NOMO-1 treated with DMSO at 0.1 percent for 48 hours (cell line): ENCODE results near the gene APH1B.

ENCODE experiments used
- DNase-seq: peaks from one replicate; lab custom pipeline; 2025; ENCODE audit not compliant: unreplicated experiment; lab: John Stamatoyannopoulos, UW

Gene APH1B

GRCh38 chr15:63251701-63252100, 25.7 kb upstream of the APH1B start:
- DNase-seq, result no peak

- DNase-seq, result no peak
Observed at GRCh38 chr15:63252292-63252691, 25.1 kb upstream of the APH1B start.

DNA sequence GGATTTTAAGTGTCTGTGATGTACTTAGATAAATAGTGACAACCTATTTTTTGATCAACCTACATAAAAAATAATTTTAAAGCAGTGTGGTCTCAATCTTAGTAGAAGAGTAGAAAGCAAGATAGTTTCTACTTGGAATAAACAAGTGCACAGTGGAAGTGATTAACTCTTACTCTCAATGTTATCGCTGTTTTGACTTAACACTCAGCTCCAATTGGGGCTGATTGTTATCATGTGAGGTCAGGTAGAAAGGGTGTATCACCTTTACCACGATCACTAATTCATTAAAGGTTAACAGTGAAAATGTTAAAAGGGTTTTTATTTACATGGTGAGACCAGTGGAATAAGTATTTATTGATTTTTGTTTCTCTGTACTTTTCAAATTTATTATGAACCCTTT, 22.4 kb upstream of the APH1B start:
- no peak for DNase-seq

GRCh38 chr15:63255489-63255990, 21.9 kb upstream of the APH1B start:
- DNase-seq, result no peak

- no peak for DNase-seq
Observed at GRCh38 chr15:63256433-63257274, 20.8 kb upstream of the APH1B start.

DNA sequence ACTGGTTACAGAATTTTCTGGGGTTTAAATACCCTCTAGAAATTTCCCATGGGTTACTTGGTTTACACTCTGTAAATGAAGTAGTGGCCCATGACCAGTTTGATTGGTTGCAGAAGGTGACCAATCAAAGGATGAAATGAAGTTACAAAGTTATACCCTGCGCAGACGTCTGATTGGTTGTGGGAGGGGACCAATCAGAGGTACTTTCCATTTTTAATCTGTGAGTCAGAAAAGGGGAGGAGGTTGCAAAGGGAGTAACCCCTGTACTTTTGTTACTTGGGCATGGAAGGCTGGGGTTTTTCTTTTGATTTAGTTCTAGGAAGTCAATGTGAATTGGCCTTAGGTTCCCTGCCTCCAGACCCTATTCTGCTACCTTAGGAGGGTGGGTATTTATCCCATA, 18.7 kb upstream of the APH1B start:
- no peak for DNase-seq

DNA sequence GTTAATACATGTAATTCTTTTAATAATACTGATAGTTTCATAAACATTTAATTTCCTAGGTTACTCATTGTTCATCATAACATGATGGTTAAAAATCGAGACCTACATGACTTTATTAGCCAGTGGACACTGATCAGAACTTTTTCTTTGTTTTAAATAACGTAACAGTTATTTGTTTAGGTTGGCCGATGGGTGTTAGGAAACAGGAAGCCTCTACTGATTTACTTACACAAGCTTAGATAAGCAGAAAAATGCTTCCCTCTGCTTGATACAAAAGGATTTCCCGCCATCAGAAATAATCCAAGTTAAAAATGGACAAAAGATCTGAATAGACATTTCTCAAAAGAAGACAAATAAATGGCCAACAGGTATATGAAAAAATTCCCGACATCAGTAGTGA, 16.6 kb upstream of the APH1B start:
- DNase-seq, result no peak

DNA sequence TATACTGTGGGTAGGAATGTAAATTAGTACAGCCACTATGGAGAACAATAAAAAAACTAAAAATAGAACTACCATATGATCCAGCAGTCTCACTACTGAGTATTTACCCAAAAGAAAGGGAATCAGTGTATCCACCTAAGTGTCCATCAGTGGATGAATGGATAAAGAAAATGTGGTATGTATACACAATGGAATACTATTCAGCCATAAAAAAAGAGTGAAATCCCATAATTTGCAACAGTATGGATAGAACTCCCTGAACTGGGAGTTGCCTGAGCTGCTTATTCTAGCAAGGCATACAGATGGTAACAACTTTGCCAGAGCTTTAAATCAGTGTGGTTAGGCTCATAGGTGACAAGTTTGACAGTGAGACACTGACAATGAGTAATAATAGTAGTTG, 16.1 kb upstream of the APH1B start:
- DNase-seq, result no peak

- DNase-seq, result no peak
Observed at GRCh38 chr15:63263519-63263918, 13.9 kb upstream of the APH1B start.

GRCh38 chr15:63264688-63265293, 12.6 kb upstream of the APH1B start:
- DNase-seq, result no peak

- no peak for DNase-seq
Observed at GRCh38 chr15:63274427-63274826, 3.0 kb upstream of the APH1B start.

GRCh38 chr15:63276342-63277037, 915 bp upstream of the APH1B start:
- no peak for DNase-seq

- DNase-seq, result no peak
Observed at GRCh38 chr15:63277893-63278456, 570 bp downstream of the APH1B start.

- DNase-seq, result peak; percentile 12
Observed at GRCh38 chr15:63283126-63283525, 5.7 kb downstream of the APH1B start.

DNA sequence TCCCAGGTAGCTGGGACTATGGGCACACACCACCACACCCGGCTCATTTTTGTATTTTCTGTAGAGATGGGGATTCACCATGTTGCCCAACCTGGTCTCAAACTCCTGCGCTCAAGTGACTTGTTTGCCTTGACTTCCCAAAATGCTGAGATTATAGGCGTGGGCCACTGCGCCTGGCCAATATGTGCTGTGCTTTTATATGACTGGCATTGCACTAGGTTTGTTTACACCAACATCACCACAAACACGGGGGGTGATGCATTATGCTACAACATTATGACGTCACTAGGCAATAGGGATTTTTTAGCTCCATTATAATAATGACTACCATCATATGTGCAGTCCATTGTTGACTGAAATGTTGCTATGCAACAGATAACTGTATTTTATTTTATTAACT, 6.9 kb downstream of the APH1B start:
- DNase-seq, result no peak

GRCh38 chr15:63287109-63287508, 9.7 kb downstream of the APH1B start:
- no peak for DNase-seq

DNA sequence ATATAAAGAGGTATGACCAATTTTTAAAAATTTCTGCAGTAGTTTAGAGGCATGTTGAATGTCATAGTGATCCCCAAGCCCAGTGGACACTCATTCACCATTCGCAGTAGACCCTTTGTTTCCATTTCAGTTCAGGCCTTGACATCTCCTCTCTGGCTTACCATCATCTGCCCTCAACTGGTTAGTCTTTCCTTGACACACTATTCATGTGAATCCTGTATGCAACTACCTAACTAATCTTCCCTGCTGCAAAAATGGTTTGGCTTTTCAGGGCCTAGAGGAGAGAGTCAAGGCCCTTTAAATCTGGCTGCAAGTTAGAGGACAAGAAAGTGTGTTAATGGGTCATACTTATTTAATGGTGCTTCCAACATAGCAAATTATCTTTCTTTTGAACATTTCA, 10.9 kb downstream of the APH1B start:
- DNase-seq, result no peak

DNA sequence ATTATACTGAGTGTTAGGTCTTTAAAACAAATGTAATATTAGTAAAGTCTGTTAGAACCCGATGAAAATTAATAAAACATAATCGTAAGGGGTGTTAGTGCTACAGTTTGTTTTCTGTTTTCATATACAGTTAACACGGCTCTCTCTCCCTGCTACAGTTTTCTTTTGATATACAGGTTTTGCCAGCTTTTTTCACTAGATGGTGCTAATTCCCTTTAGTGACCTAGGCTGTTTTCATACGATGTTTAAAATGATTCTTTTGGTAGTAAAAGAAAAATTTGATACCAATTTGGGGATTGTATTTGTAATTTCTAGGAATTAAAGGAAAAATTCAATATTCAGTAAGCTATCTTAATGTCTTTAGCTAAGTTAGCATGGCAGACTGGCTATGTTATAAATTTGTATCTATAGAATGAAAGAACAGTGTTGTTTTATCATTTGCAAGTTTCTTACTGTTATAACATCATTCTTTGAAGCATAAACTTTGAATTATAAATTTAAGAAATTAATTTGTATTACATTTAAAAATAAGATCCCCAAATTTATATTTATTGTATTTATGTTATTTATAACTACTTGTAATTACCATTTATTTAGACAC, 11.5 kb downstream of the APH1B start:
- DNase-seq, result peak; percentile 49

GRCh38 chr15:63291507-63291906, 14.1 kb downstream of the APH1B start:
- peak; percentile 13 for DNase-seq

DNA sequence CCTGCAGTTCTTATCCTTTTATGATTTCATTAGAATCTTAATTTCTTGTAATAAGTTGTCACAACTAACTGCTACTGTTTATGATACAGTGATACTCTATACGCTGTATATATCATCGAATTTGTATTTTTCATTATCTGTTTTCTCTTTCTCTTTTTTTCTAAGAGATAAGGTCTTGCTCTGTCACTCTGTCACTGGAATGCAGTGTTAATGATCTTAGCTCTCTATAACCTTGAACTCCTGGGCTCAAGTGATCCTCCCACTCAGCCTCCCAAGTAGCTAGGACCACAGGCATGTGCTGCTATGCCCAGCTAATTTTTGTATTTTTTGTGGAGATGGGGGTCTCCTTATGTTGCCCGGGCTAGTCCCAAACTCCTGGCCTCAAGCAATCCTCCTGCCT, 14.8 kb downstream of the APH1B start:
- no peak for DNase-seq

GRCh38 chr15:63292771-63293170, 15.4 kb downstream of the APH1B start:
- DNase-seq, result no peak
